ENCODE data around the gene RENBP.

The RENBP gene

GRCh38 chrX:153972368-153973126, 28.1 kb upstream of the RENBP start, which contains the start of gene TMEM187 (continued):
- TF ChIP-seq REST (tag by site-specific recombination; IDR thresholded peaks at IDR 0.05) (no peak), ZSCAN30 (tag by site-specific recombination; IDR thresholded peaks at IDR 0.05) (0 out of 2 replicates have a peak, but pooled peaks have one; percentile 52), ZNF747 (tag by site-specific recombination; IDR thresholded peaks at IDR 0.05) (no peak), GLI4 (tag by site-specific recombination; IDR thresholded peaks at IDR 0.05) (no peak), ZNF560 (tag by site-specific recombination; IDR thresholded peaks at IDR 0.05; ENCODE audit: borderline replicate concordance) (no peak), MEIS1 (CRISPR knock-in tag; IDR thresholded peaks at IDR 0.05; ENCODE audit: borderline replicate concordance) (0 out of 2 replicates have a peak, but pooled peaks have one; percentile 41), ZBTB8A (tag by site-specific recombination; IDR thresholded peaks at IDR 0.05) (no peak), GLIS1 (tag by site-specific recombination; IDR thresholded peaks at IDR 0.05) (peak; percentile 89), ZNF211 (tag by site-specific recombination; IDR thresholded peaks at IDR 0.05; ENCODE audit: low read depth) (no peak), ZBTB6 (tag by site-specific recombination; IDR thresholded peaks at IDR 0.05) (no peak), ZNF449 (tag by site-specific recombination; IDR thresholded peaks at IDR 0.05) (no peak), SP2 (tag by site-specific recombination; IDR thresholded peaks at IDR 0.05) (peak; percentile 78), KLF16 (tag by site-specific recombination; IDR thresholded peaks at IDR 0.05) (no peak), IKZF3 (tag by site-specific recombination; IDR thresholded peaks at IDR 0.05) (0 out of 2 replicates have a peak, but pooled peaks have one; percentile 21), ZNF596 (tag by site-specific recombination; IDR thresholded peaks at IDR 0.05) (no peak; the same call in 1 of the 2 replicates), ZNF501 (tag by site-specific recombination; IDR thresholded peaks at IDR 0.05) (no peak), FEZF1 (tag by site-specific recombination; IDR thresholded peaks at IDR 0.05) (peak; percentile 80), ZSCAN16 (tag by site-specific recombination; IDR thresholded peaks at IDR 0.05) (no peak), TCF7L2 (IDR thresholded peaks at IDR 0.05; ENCODE audit: borderline replicate concordance, low read depth, low read length) (0 out of 2 replicates have a peak, but pooled peaks have one; percentile 50), BCL6B (tag by site-specific recombination; IDR thresholded peaks at IDR 0.05) (no peak)
